Natural killer cell (primary cell): ENCODE results near the gene NEAT1. TPM values are rescaled to one million over a fixed set of nuclear protein-coding genes. Genes with fewer than 3 reads are reported as not detected.
A peak's percentile ranks its signal among the peaks of the same experiment; 100 is the strongest.

ENCODE experiments used
- ATAC-seq, 3 donors: fragments of 150-1000 bp in 2 of 3; fragments of 200-7000 bp in 1 of 3; cut with Tn5 transposase; 1 replicate in 1 of 3; 2 replicates in 2 of 3; pipeline ENCODE4 v1.10.0; 2021; ENCODE audit warnings: mild to moderate bottlenecking in 2 of 3, moderate library complexity in 2 of 3
- DNase-seq, 2 donors: peaks; one replicate each; pipeline versions ENCODE4 v3.0.0 to v3.0.0-alpha.2; 2013 to 2021; ENCODE audit warnings: mixed read lengths in 1 of 2
- H3K27ac ChIP-seq: one replicate; pipeline ENCODE4 v1.5.1; 2013; ENCODE audit warnings: mild to moderate bottlenecking, low read length
- H3K27me3 ChIP-seq: one replicate; pipeline ENCODE4 v1.6.1; 2013; ENCODE audit warnings: low read length; ENCODE audit not compliant: control insufficient read depth, insufficient read depth
- H3K36me3 ChIP-seq: one replicate; pipeline ENCODE4 v1.6.1; 2013; ENCODE audit warnings: low read length; ENCODE audit not compliant: control insufficient read depth, insufficient read depth
- H3K4me1 ChIP-seq: one replicate; pipeline ENCODE4 v1.6.1; 2013; ENCODE audit warnings: low read length; ENCODE audit not compliant: control insufficient read depth, insufficient read depth
- H3K4me3 ChIP-seq: one replicate; pipeline ENCODE4 v1.5.1; 2013; ENCODE audit warnings: low read length
- H3K9me3 ChIP-seq: one replicate; pipeline ENCODE4 v1.6.1; 2013; ENCODE audit warnings: low read length; ENCODE audit not compliant: control insufficient read depth, insufficient read depth
- H3K27ac Mint-ChIP-seq, 2 donors: one replicate each; pipeline ENCODE4 v1.8.0; 2022; ENCODE audit warnings: mild to moderate bottlenecking in 2 of 2, mixed read lengths in 2 of 2, moderate library complexity in 1 of 2
- H3K27me3 Mint-ChIP-seq, 2 donors: one replicate each; pipeline ENCODE4 v1.8.0; 2022; ENCODE audit warnings: low read depth in 2 of 2, mixed read lengths in 2 of 2
- H3K36me3 Mint-ChIP-seq: one replicate; pipeline ENCODE4 v1.8.0; 2022; ENCODE audit warnings: mixed read lengths
- H3K4me1 Mint-ChIP-seq, 2 donors: one replicate each; pipeline ENCODE4 v1.8.0; 2022; ENCODE audit warnings: mixed read lengths in 2 of 2
- H3K4me3 Mint-ChIP-seq: one replicate; pipeline ENCODE4 v1.8.0; 2022; ENCODE audit warnings: mild to moderate bottlenecking, moderate library complexity, mixed read lengths
- H3K9me3 Mint-ChIP-seq, 2 donors: one replicate each; pipeline ENCODE4 v1.8.0; 2022; ENCODE audit warnings: mixed read lengths in 2 of 2
- WGBS: methylation state at CpG from one replicate; pipeline ENCODE4 v1.1.7; 2013; ENCODE audit warnings: missing lambda C conversion rate; ENCODE audit not compliant: insufficient coverage; 5-methylcytosine and 5-hydroxymethylcytosine counted together
- intact Hi-C: fragments of 100-400 bp; cut with micrococcal nuclease; formaldehyde crosslinking; loops from one replicate; pipeline ENCODE4 v1.14.2; 2022
- total RNA-seq, 4 donors: library from RNA; stranded (reverse); fragments of 120-200 nt in 1 of 4; gene quantifications; one replicate each; pipeline versions ENCODE4 v1.2.3 to v1.2.4, GENCODE V29; 2013 to 2022
- TF ChIP-seq, protein P1 (sequence below): fragments of 200-600 bp; IDR thresholded peaks from one replicate; pipeline ENCODE4 v1.8.0; 2022; ENCODE audit warnings: antibody characterized with exemption

The NEAT1 gene
- total RNA-seq, 3 donors from 2014 or later (not counting 1 experiment from before 2014, with no cell fraction given), result 1,031 to 1,768 (median 1,493) TPM

DNA sequence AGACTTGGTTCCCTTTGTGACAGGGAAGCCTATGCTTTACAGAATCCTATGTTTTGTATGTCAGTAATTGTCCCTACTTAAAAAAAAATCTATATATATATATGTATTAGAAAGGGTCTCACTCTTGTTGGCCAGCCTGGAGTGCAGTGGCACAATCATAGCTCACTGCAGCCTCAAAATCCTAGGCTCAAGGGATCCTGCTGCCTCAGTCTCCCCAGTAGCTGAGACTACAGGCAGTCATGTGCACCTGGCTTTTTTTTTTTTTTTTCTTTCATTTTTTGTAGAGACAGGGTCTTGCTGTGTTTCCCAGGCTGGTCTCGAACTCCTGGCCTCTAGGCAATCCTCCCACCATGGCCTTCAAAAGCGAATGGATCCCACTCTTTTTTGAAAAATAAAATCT is 2.1 kb upstream of the NEAT1 start:
- Mint-ChIP-seq H3K27ac (peak overlapping the region; percentile 98 to 100), H3K27me3 (peaks cover 0 to 5% of the 10 kb centered on the region in 2 donors), H3K4me3 (peak overlapping the region; percentile 95), H3K36me3 (no peaks in the 10 kb centered on the region), H3K4me1 (peaks cover 86 to 93% of the 10 kb centered on the region in 2 donors), H3K9me3 (no peaks in the 10 kb centered on the region)
- no peaks in the 10 kb centered on the region for H3K9me3 ChIP-seq
- intact Hi-C loops, result no loop called here
- no CpG with 5 or more reads among the region's 2 CpGs for WGBS
- no peaks in the 10 kb centered on the region for H3K36me3 ChIP-seq
- peaks cover 68% of the 10 kb centered on the region for H3K4me1 ChIP-seq
- DNase-seq (peak in 1 of 2 donors; percentile 32), ATAC-seq (no peak)
- H3K27me3 ChIP-seq, result no peaks in the 10 kb centered on the region
- H3K4me3 ChIP-seq, result peak overlapping the region; percentile 84
- TF ChIP-seq, protein P1, sequence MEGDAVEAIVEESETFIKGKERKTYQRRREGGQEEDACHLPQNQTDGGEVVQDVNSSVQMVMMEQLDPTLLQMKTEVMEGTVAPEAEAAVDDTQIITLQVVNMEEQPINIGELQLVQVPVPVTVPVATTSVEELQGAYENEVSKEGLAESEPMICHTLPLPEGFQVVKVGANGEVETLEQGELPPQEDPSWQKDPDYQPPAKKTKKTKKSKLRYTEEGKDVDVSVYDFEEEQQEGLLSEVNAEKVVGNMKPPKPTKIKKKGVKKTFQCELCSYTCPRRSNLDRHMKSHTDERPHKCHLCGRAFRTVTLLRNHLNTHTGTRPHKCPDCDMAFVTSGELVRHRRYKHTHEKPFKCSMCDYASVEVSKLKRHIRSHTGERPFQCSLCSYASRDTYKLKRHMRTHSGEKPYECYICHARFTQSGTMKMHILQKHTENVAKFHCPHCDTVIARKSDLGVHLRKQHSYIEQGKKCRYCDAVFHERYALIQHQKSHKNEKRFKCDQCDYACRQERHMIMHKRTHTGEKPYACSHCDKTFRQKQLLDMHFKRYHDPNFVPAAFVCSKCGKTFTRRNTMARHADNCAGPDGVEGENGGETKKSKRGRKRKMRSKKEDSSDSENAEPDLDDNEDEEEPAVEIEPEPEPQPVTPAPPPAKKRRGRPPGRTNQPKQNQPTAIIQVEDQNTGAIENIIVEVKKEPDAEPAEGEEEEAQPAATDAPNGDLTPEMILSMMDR, result no peak
- peak overlapping the region; percentile 100 for H3K27ac ChIP-seq

DNA sequence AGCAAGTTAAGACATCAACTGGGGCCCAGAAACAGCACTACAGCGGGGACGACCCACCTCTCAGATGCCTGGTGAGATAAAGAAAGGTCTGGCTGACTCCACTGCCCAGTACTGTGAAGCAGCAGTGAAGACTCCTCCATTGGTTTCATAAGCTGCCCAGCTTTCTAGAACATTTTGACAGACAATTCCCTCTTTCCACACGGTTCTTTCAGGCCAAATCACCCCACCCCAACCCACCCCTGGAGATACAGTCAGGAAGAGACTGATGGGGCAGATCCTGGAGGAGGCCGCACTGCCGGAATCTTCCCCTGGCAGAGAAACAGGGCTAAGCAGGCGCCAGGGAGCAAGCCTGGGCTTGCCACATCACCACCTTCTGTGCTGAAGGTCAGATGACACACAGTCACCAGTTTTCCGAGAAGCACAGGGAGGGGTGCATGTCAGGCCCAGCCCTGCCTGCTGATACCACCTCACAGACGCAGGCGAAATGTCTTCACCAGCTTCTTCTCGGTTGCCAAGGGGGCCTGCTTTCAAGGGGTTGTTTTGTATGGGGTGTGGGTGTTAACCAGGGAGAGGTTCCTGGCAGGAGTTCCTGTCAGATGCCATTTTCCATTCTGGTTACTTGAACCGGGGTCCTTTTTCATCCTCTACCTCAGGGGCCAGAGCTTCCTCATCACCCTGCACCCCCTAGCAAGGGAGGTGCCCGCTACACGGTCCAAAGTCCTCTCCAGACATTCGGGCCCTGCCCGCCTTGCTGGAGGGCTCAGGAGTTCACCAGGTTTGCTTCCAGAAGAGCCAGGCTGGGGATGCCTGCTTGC is 1.4 kb upstream of the NEAT1 start:
- DNase-seq (peak; percentile 82 to 94), ATAC-seq (peak; percentile 30 to 50 (median 45))
- Mint-ChIP-seq H3K4me3 (peak overlapping the region; percentile 95), H3K27me3 (peaks cover 0 to 5% of the 10 kb centered on the region in 2 donors), H3K9me3 (no peaks in the 10 kb centered on the region), H3K4me1 (peaks cover 85 to 92% of the 10 kb centered on the region in 2 donors), H3K27ac (peak overlapping the region; percentile 98 to 100), H3K36me3 (peaks cover 4% of the 10 kb centered on the region)
- peak overlapping the region; percentile 100 for H3K27ac ChIP-seq
- intact Hi-C loops, result loop anchor here (1.0 kb wide), 2 partner anchors 10 to 39 kb away; partner anchors contain the start of gene SLC25A45
- no peaks in the 10 kb centered on the region for H3K27me3 ChIP-seq
- H3K4me1 ChIP-seq, result peaks cover 61% of the 10 kb centered on the region
- H3K36me3 ChIP-seq, result no peaks in the 10 kb centered on the region
- WGBS, result 7% methylated on average over 15 of the region's 15 CpGs
- peak overlapping the region; percentile 84 for H3K4me3 ChIP-seq
- H3K9me3 ChIP-seq, result no peaks in the 10 kb centered on the region
- TF ChIP-seq, protein P1, result no peak

DNA sequence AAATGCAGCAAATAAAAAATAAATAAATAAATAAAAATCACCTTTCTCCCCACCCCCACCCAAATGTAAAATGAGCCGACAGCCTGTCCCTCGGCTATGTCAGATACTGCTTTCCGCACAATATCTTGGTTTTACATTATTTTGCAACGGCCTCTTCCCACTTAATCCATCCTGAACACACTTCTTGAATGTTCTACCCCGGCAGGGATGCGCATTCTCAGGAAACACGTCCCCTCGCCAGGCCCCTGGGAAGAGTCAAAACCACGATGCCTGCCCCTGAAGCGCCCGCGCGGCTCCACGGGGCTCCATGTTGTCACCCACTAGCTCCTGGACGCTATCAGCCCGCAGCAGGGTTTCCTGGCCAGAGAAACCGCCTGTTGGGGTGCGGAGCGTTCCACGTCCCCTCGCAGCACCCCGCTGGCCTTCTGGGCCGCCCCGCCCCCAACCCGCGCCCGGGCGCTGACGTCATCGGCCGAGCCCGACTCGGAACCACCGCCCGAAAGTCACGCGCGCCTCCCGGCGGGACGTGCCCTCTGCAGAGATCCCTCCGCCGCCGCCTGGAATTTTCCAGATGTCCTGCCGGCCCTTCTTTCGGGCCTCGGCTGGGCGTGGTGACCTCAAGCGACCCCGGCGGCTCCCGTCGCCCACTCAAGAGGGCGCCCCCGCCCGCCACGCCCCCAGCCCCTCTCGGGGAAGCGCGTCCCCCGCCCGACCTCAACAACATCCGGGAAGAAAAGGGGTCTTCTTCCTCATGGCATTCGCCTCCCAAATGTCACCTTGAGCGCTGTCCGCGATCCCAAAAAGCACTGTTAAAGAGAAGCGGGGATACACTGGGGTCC is 585 bp upstream of the NEAT1 start:
- peaks cover 85 to 92% of the 10 kb centered on the region in 2 donors for H3K4me1 Mint-ChIP-seq
- H3K9me3 ChIP-seq, result no peaks in the 10 kb centered on the region
- H3K27me3 Mint-ChIP-seq, result peaks cover 0 to 5% of the 10 kb centered on the region in 2 donors
- peak overlapping the region; percentile 84 for H3K4me3 ChIP-seq
- WGBS, result under 1% methylated on average over 68 of the region's 68 CpGs
- H3K36me3 Mint-ChIP-seq, result peaks cover 7% of the 10 kb centered on the region
- H3K36me3 ChIP-seq, result peaks cover 7% of the 10 kb centered on the region
- TF ChIP-seq, protein P1, result no peak
- no peaks in the 10 kb centered on the region for H3K27me3 ChIP-seq
- peak overlapping the region; percentile 98 to 100 for H3K27ac Mint-ChIP-seq
- H3K27ac ChIP-seq, result peak overlapping the region; percentile 100
- H3K9me3 Mint-ChIP-seq, result no peaks in the 10 kb centered on the region
- peak; percentile 3 to 43 (median 14) for ATAC-seq
- peak overlapping the region; percentile 95 for H3K4me3 Mint-ChIP-seq
- intact Hi-C loops, result loop anchor here (1.0 kb wide), 2 partner anchors 9 to 40 kb away; partner anchors contain the start of gene SLC25A45
- H3K4me1 ChIP-seq, result peaks cover 60% of the 10 kb centered on the region
- peak; percentile 91 to 97 for DNase-seq
